HFF-Myc (cell line): Measurements from ENCODE around the gene PRMT7.

Experiments
- DNase-seq: peaks from one replicate; pipeline ENCODE4 v3.0.0-alpha.2; 2011; ENCODE audit warnings: low read depth; ENCODE audit errors: extremely low read depth
- H3K4me3 ChIP-seq: replicated peaks from 2 replicates; pipeline ENCODE4 v1.5.1; 2011; ENCODE audit warnings: low read depth, mild to moderate bottlenecking, control low read depth, low read length
- CTCF ChIP-seq: IDR thresholded peaks from 2 replicates; pipeline ENCODE4 v1.5.1; 2012; ENCODE audit warnings: mild to moderate bottlenecking, low read depth, low read length, control low read depth; ENCODE audit errors: missing control alignments

Gene PRMT7

DNA sequence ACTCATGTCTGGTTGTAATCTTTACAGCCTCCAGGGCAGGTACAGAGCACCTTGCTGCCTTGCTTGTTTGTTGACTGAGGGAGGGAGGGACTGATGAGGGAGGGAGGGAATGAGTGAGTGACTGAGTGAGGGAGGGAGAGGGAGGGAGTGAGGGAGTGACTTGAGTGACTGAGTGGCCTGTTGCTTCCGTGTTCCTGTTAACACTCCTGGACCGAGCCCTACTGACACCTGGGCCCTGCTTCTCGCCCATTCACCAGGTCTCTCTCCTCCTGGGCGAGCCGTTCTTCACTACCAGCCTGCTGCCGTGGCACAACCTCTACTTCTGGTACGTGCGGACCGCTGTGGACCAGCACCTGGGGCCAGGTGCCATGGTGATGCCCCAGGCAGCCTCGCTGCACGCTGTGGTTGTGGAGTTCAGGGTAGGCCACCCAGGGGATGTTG lies 41.2 kb downstream of the PRMT7 start:
- no peak for DNase-seq
- TF ChIP-seq CTCF, result no peak
- no peak overlapping the region for H3K4me3 ChIP-seq

DNA sequence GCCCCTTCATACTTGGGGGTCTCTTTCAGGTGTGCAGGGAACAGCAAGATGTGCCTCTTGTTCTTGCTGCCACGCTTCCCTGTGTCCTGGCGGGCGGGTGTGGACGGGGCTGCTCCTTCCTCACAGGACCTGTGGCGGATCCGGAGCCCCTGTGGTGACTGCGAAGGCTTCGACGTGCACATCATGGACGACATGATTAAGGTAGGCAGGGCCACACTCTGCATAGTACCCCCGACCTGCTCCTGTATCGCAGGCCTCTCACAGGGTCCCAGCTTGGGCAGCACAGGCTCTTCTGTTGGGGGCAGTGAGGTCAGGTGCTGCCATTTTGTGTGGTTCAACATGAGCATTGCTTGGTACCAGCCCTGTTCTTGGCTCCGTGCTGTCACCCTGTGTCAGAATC lies 42.5 kb downstream of the PRMT7 start:
- DNase-seq, result no peak
- no peak overlapping the region for H3K4me3 ChIP-seq
- no peak for TF ChIP-seq CTCF

DNA sequence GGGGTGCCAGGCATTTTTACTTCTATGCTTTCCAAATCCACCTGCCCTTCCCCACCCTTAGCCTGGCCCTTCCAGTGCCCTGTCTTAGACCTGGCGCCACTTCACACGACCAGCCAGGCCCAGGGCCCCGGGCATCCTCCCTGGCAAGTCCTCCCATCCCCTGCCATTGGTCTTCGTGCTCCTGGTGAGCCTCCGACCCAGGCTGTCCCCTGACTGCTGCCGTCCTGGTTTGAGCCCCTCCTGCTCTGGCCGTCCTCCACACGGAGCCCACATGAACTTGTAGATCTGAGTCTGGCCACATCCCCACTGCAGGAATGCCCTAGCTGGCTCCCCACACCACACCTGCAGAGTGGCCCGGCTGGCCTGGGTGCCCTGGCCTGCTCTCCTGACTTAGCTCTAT lies 44.0 kb downstream of the PRMT7 start:
- no peak for DNase-seq
- TF ChIP-seq CTCF, result no peak
- H3K4me3 ChIP-seq, result no peak overlapping the region

DNA sequence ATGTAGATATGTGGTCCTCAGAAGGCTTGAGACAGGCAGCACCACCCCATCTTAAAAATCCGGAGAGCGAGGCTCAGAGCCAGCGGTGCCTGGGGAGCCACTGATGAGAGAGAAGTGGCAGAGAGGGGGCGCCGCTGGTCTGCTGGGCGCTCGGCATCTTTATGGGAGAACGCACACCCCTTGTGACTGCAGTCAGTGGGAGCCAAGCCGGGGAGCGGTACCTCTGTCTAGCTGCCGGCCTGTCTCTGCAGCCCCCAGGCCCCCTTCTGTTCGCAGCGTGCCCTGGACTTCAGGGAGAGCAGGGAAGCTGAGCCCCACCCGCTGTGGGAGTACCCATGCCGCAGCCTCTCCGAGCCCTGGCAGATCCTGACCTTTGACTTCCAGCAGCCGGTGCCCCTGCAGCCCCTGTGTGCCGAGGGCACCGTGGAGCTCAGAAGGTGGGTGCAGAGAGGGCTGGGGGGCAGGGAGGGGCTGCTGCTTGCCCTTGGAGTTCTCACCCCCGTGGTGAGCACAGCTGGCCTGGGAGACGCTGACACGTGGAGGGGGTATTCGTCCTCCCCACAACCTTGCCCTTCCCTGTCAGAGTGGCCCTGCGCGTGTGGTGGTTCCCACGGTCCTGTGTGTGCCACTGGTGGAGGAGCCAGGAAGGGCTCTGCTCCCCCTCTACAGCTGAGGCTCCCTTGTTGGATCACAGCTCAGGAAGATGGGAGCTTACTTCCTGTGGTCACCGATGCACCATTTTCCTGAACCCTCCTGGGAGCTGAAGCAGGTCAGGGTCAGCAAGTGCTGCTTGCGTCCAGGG lies 44.8 kb downstream of the PRMT7 start:
- peak; percentile 12 for TF ChIP-seq CTCF
- H3K4me3 ChIP-seq, result no peak overlapping the region
- DNase-seq, result no peak

- DNase-seq, result no peak
Measured at GRCh38 chr16:68356249-68356918, 45.6 kb downstream of the PRMT7 start.

GRCh38 chr16:68356919-68357286 lies 46.1 kb downstream of the PRMT7 start:
- no peak overlapping the region for H3K4me3 ChIP-seq
- no peak for TF ChIP-seq CTCF
- DNase-seq, result no peak

More at GRCh38 chr16:68356249-68356918, 45.6 kb downstream of the PRMT7 start:
- H3K4me3 ChIP-seq, result no peak overlapping the region
- TF ChIP-seq CTCF, result no peak

DNA sequence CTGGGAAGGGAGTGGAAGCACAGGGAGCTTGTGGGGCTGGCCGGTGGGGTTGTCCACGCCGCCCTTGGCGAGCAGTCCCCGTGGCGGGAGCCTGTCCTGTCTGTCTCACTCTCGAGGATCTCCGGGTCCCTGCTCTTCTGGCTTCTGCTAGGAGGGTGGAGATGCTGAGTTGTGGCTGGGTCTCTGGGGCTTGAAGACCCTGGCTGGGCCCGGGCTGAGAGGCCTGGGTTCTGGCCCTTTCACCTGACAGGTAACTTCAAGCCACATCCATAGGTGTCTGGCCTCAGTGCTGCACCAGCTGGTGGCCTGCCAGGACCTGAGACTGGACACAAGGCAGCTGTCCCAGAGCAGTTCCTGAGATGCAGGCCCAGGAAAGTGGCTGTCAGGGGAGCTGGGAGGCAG lies 46.7 kb downstream of the PRMT7 start:
- TF ChIP-seq CTCF, result no peak
- no peak overlapping the region for H3K4me3 ChIP-seq
- no peak for DNase-seq
